SK-N-SH treated with all-trans-retinoic acid at 6 μM for 48 hours (cell line): ENCODE results near the gene CPTP.

Experiments
- ATAC-seq: fragments of 200-7000 bp; cut with Tn5 transposase; 3 replicates; pipeline ENCODE4 v1.9.1; 2020; ENCODE audit warnings: mild to moderate bottlenecking, moderate library complexity
- ARNTL ChIP-seq: fragments of 450-650 bp; formaldehyde crosslinking; IDR thresholded peaks from 2 replicates; pipeline ENCODE4 v1.5.0; 2020; ENCODE audit warnings: low read depth, mild to moderate bottlenecking, moderate library complexity, borderline replicate concordance
- BACH2 ChIP-seq: fragments of 250-450 bp; sonication (Bioruptor Pico); IDR thresholded peaks from 2 replicates; pipeline ENCODE4 v1.9.0; 2021; ENCODE audit warnings: mild to moderate bottlenecking, borderline replicate concordance
- CSDC2 ChIP-seq: fragments of 250-450 bp; sonication (Bioruptor Pico); IDR thresholded peaks from 2 replicates; pipeline ENCODE4 v1.5.0; 2020; ENCODE audit warnings: mild to moderate bottlenecking, moderate library complexity
- ESRRG ChIP-seq: fragments of 250-450 bp; sonication (Bioruptor Pico); IDR thresholded peaks from 2 replicates; pipeline ENCODE4 v1.6.1; 2021; ENCODE audit warnings: mild to moderate bottlenecking
- GLIS3 ChIP-seq: fragments of 250-450 bp; sonication (Bioruptor Pico); IDR thresholded peaks from 2 replicates; pipeline ENCODE4 v1.5.0; 2020; ENCODE audit warnings: mild to moderate bottlenecking, moderate library complexity
- ISL1 ChIP-seq: fragments of 250-450 bp; sonication (Bioruptor Pico); IDR thresholded peaks from 2 replicates; pipeline ENCODE4 v2.1.2; 2022; ENCODE audit warnings: mild to moderate bottlenecking, moderate library complexity
- OSR1 ChIP-seq: fragments of 250-450 bp; sonication (Bioruptor Pico); IDR thresholded peaks from 2 replicates; pipeline ENCODE4 v1.8.0; 2022; ENCODE audit warnings: moderate library complexity, mild to moderate bottlenecking, inconsistent platforms
- PPARA ChIP-seq: fragments of 250-450 bp; sonication (Bioruptor Pico); IDR thresholded peaks from 2 replicates; pipeline ENCODE4 v1.5.0; 2020; ENCODE audit warnings: mild to moderate bottlenecking, borderline replicate concordance
- RARB ChIP-seq: fragments of 250-450 bp; sonication (Bioruptor Pico); IDR thresholded peaks from 2 replicates; pipeline ENCODE4 v1.8.0; 2021; ENCODE audit warnings: mild to moderate bottlenecking, moderate library complexity
- TOX ChIP-seq: fragments of 250-450 bp; sonication (Bioruptor Pico); IDR thresholded peaks from 2 replicates; pipeline ENCODE4 v1.8.0; 2021; ENCODE audit warnings: mild to moderate bottlenecking, moderate library complexity, borderline replicate concordance
- TSHZ2 ChIP-seq: fragments of 250-450 bp; sonication (Bioruptor Pico); IDR thresholded peaks from 2 replicates; pipeline ENCODE4 v1.5.0; 2020; ENCODE audit warnings: mild to moderate bottlenecking, moderate library complexity
- ZC3H10 ChIP-seq: fragments of 250-450 bp; sonication (Bioruptor Pico); IDR thresholded peaks from 2 replicates; pipeline ENCODE4 v1.5.1; 2021; ENCODE audit warnings: mild to moderate bottlenecking, moderate library complexity
- ZFP30 ChIP-seq: fragments of 450-650 bp; formaldehyde crosslinking; IDR thresholded peaks from 2 replicates; pipeline ENCODE4 v1.5.0; 2022; ENCODE audit warnings: mild to moderate bottlenecking, moderate library complexity
- ZNF565 ChIP-seq: fragments of 450-650 bp; formaldehyde crosslinking; conservative IDR thresholded peaks from 2 replicates; pipeline ENCODE4 v1.5.0; 2020; ENCODE audit warnings: low read depth, mild to moderate bottlenecking, moderate library complexity
- ZNF70 ChIP-seq: fragments of 450-650 bp; formaldehyde crosslinking; IDR thresholded peaks from 2 replicates; pipeline ENCODE4 v1.5.0; 2020; ENCODE audit warnings: mild to moderate bottlenecking, moderate library complexity
- ZNF8 ChIP-seq: fragments of 450-650 bp; formaldehyde crosslinking; IDR thresholded peaks from 2 replicates; pipeline ENCODE4 v1.5.0; 2020; ENCODE audit warnings: mild to moderate bottlenecking, moderate library complexity
- TF ChIP-seq, protein P1 (sequence below): fragments of 250-450 bp; sonication (Bioruptor Pico); IDR thresholded peaks from 2 replicates; pipeline ENCODE4 v1.5.1; 2021; ENCODE audit warnings: mild to moderate bottlenecking, moderate library complexity
- TF ChIP-seq, protein P2 (sequence below): fragments of 250-450 bp; sonication (Bioruptor Pico); IDR thresholded peaks from 2 replicates; pipeline ENCODE4 v1.5.1; 2020; ENCODE audit warnings: low read depth, mild to moderate bottlenecking, moderate library complexity
- TF ChIP-seq, protein P3 (sequence below): fragments of 250-450 bp; sonication (Bioruptor Pico); IDR thresholded peaks from 2 replicates; pipeline ENCODE4 v1.8.0; 2020; ENCODE audit warnings: mild to moderate bottlenecking, moderate library complexity, borderline replicate concordance
- TF ChIP-seq, protein P4 (sequence below): fragments of 250-450 bp; sonication (Bioruptor Pico); IDR thresholded peaks from 2 replicates; pipeline ENCODE4 v1.8.0; 2021; ENCODE audit warnings: low read depth, mild to moderate bottlenecking, moderate library complexity, borderline replicate concordance

The CPTP gene

DNA sequence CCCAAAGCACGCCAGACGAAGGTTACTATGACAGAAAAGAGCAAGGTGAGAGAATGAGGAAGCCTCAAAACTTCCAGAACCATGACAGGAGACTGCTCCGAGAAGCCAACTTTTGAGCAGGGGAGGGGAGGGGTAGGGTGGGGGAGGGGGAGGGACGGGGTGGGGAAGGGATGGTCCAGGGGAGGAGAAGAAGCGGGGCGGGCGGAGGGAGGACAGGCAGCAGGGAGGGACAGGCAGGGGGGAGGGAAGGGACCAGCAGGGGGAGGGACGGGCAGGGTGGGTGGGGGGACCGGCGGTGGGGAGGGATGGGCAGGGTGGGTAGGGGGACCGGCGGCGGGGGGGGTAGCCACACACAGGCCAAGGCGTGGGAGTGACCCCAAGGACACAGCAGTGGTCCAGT is 2.2 kb upstream of the CPTP start:
- TF ChIP-seq ZC3H10 (CRISPR knock-in tag) (no peak), OSR1 (CRISPR knock-in tag) (no peak), RARB (CRISPR knock-in tag) (no peak), ARNTL (no peak), ISL1 (no peak), GLIS3 (CRISPR knock-in tag) (no peak), CSDC2 (CRISPR knock-in tag) (no peak), TOX (no peak), ZNF8 (CRISPR knock-in tag) (no peak), ZFP30 (no peak), PPARA (CRISPR knock-in tag) (no peak), BACH2 (CRISPR knock-in tag) (no peak), ZNF565 (CRISPR knock-in tag) (no peak)
- TF ChIP-seq, protein P1, sequence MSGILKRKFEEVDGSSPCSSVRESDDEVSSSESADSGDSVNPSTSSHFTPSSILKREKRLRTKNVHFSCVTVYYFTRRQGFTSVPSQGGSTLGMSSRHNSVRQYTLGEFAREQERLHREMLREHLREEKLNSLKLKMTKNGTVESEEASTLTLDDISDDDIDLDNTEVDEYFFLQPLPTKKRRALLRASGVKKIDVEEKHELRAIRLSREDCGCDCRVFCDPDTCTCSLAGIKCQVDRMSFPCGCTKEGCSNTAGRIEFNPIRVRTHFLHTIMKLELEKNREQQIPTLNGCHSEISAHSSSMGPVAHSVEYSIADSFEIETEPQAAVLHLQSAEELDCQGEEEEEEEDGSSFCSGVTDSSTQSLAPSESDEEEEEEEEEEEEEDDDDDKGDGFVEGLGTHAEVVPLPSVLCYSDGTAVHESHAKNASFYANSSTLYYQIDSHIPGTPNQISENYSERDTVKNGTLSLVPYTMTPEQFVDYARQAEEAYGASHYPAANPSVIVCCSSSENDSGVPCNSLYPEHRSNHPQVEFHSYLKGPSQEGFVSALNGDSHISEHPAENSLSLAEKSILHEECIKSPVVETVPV (CRISPR knock-in tag) = no peak
- TF ChIP-seq, protein P2, sequence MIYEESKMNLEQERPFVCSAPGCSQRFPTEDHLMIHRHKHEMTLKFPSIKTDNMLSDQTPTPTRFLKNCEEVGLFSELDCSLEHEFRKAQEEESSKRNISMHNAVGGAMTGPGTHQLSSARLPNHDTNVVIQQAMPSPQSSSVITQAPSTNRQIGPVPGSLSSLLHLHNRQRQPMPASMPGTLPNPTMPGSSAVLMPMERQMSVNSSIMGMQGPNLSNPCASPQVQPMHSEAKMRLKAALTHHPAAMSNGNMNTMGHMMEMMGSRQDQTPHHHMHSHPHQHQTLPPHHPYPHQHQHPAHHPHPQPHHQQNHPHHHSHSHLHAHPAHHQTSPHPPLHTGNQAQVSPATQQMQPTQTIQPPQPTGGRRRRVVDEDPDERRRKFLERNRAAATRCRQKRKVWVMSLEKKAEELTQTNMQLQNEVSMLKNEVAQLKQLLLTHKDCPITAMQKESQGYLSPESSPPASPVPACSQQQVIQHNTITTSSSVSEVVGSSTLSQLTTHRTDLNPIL = no peak
- no peak for ATAC-seq

DNA sequence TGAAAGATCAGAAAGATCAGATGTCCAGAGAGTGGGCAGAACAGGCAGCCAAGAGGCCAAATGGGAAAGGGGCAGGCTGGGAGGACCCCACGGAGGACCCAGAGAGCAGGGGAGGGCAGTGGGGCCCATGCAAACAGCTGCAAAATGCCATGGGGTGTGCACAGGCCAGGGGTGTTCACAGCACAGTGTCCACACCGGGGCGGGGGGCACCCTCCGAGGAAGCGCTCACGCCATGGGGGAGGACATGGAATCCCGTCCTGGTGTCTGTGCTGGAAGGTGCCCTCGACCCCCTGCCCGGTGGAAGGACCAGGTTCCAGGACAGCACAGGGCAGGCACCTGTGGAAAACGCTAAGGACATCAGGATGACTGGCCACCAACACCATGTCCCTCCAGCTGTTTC is 1.6 kb upstream of the CPTP start:
- ATAC-seq = no peak
- TF ChIP-seq, protein P3, sequence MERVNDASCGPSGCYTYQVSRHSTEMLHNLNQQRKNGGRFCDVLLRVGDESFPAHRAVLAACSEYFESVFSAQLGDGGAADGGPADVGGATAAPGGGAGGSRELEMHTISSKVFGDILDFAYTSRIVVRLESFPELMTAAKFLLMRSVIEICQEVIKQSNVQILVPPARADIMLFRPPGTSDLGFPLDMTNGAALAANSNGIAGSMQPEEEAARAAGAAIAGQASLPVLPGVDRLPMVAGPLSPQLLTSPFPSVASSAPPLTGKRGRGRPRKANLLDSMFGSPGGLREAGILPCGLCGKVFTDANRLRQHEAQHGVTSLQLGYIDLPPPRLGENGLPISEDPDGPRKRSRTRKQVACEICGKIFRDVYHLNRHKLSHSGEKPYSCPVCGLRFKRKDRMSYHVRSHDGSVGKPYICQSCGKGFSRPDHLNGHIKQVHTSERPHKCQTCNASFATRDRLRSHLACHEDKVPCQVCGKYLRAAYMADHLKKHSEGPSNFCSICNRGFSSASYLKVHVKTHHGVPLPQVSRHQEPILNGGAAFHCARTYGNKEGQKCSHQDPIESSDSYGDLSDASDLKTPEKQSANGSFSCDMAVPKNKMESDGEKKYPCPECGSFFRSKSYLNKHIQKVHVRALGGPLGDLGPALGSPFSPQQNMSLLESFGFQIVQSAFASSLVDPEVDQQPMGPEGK (CRISPR knock-in tag) = no peak
- TF ChIP-seq, protein P4, sequence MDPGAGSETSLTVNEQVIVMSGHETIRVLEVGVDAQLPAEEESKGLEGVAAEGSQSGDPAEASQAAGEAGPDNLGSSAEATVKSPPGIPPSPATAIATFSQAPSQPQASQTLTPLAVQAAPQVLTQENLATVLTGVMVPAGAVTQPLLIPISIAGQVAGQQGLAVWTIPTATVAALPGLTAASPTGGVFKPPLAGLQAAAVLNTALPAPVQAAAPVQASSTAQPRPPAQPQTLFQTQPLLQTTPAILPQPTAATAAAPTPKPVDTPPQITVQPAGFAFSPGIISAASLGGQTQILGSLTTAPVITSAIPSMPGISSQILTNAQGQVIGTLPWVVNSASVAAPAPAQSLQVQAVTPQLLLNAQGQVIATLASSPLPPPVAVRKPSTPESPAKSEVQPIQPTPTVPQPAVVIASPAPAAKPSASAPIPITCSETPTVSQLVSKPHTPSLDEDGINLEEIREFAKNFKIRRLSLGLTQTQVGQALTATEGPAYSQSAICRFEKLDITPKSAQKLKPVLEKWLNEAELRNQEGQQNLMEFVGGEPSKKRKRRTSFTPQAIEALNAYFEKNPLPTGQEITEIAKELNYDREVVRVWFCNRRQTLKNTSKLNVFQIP (CRISPR knock-in tag) = no peak
- TF ChIP-seq ISL1 (no peak), ZC3H10 (CRISPR knock-in tag) (no peak), ZNF8 (CRISPR knock-in tag) (no peak), RARB (CRISPR knock-in tag) (no peak), TSHZ2 (CRISPR knock-in tag) (no peak), PPARA (CRISPR knock-in tag) (no peak), BACH2 (CRISPR knock-in tag) (no peak)

- peak; percentile 19 for ATAC-seq
- TF ChIP-seq ZFP30 = no peak
- TF ChIP-seq, protein P2 = no peak
- TF ChIP-seq ZNF70 (CRISPR knock-in tag) = no peak
- TF ChIP-seq ESRRG (CRISPR knock-in tag) = no peak
- TF ChIP-seq ZC3H10 (CRISPR knock-in tag) = no peak
- TF ChIP-seq, protein P1 (CRISPR knock-in tag) = no peak
- TF ChIP-seq ISL1 = no peak
- TF ChIP-seq, all 23 proteins: peak for 0
These were observed 498 bp upstream of the CPTP start for GRCh38 chr1:1324084-1324523.
